Naive thymus-derived CD4-positive, alpha-beta T cell (primary cell): Measurements from ENCODE around the gene GNG12. TPM values are rescaled to one million over a fixed set of nuclear protein-coding genes. Genes with fewer than 3 reads are reported as not detected.

Experiments
- ATAC-seq: fragments of 150-1000 bp; cut with Tn5 transposase; 2 replicates; pipeline ENCODE4 v1.10.0; 2021; ENCODE audit warnings: mild to moderate bottlenecking, moderate library complexity
- CTCF ChIA-PET: fragments of 350-600 bp; sonication (Branson Sonifier 250); formaldehyde crosslinking; loops from one replicate; lab custom pipeline; 2021; ENCODE audit warnings: antibody characterized with exemption; lab: Charles Lee
- POLR2A ChIA-PET: fragments of 350-600 bp; sonication (Branson Sonifier 250); formaldehyde crosslinking; loops from one replicate; lab custom pipeline; 2021; ENCODE audit warnings: antibody characterized with exemption, inconsistent platforms; lab: Charles Lee
- DNase-seq, 9 donors: peaks; one replicate each; pipeline versions ENCODE4 v3.0.0 to v3.0.0-alpha.2; 2020 to 2022; ENCODE audit warnings: mixed read lengths in 1 of 9
- H3K27ac ChIP-seq: one replicate; pipeline ENCODE4 v1.7.0; 2013; ENCODE audit warnings: mild to moderate bottlenecking, low read depth, low read length, moderate library complexity
- H3K27me3 ChIP-seq, 2 donors: one replicate each; pipeline ENCODE4 v1.7.0; 2013; ENCODE audit warnings: low read length in 2 of 2, mild to moderate bottlenecking in 2 of 2, moderate library complexity in 2 of 2; ENCODE audit not compliant: control insufficient read depth in 2 of 2, insufficient read depth in 2 of 2
- H3K36me3 ChIP-seq, 3 experiments: 1 replicate in 2 of 3; 2 replicates in 1 of 3; pipeline ENCODE4 v1.7.0; 2013; ENCODE audit warnings: low read length in 3 of 3, mild to moderate bottlenecking in 3 of 3, moderate library complexity in 1 of 3; ENCODE audit not compliant: insufficient read depth in 3 of 3, control insufficient read depth in 2 of 3
- H3K4me1 ChIP-seq, 2 donors: one replicate each; pipeline ENCODE4 v1.7.0; 2013; ENCODE audit warnings: low read length in 2 of 2, mild to moderate bottlenecking in 2 of 2, moderate library complexity in 1 of 2; ENCODE audit not compliant: control insufficient read depth in 2 of 2, insufficient read depth in 2 of 2
- H3K4me3 ChIP-seq: 2 replicates; pipeline ENCODE4 v1.7.0; 2013; ENCODE audit warnings: mild to moderate bottlenecking, low read length
- H3K9me3 ChIP-seq, 3 experiments: 1 replicate in 2 of 3; 2 replicates in 1 of 3; pipeline ENCODE4 v1.7.0; 2013; ENCODE audit warnings: low read length in 3 of 3; ENCODE audit not compliant: control insufficient read depth in 2 of 3
- H3K27ac Mint-ChIP-seq, 9 donors: one replicate each; pipeline ENCODE4 v1.8.0; 2020 to 2022; ENCODE audit warnings: mixed read lengths in 9 of 9, mild to moderate bottlenecking in 8 of 9, moderate library complexity in 5 of 9, inconsistent platforms in 2 of 9
- H3K27me3 Mint-ChIP-seq, 5 donors: one replicate each; pipeline ENCODE4 v1.8.0; 2021 to 2022; ENCODE audit warnings: mixed read lengths in 5 of 5, mild to moderate bottlenecking in 1 of 5
- H3K36me3 Mint-ChIP-seq, 5 donors: one replicate each; pipeline ENCODE4 v1.8.0; 2020 to 2022; ENCODE audit warnings: mixed read lengths in 5 of 5, mild to moderate bottlenecking in 3 of 5, inconsistent platforms in 1 of 5
- H3K4me1 Mint-ChIP-seq, 7 donors: one replicate each; pipeline ENCODE4 v1.8.0; 2020 to 2022; ENCODE audit warnings: mixed read lengths in 7 of 7, mild to moderate bottlenecking in 3 of 7, inconsistent platforms in 1 of 7
- H3K4me3 Mint-ChIP-seq, 10 donors: one replicate each; pipeline ENCODE4 v1.8.0; 2020 to 2022; ENCODE audit warnings: mild to moderate bottlenecking in 10 of 10, mixed read lengths in 10 of 10, moderate library complexity in 6 of 10, inconsistent platforms in 2 of 10
- H3K9me3 Mint-ChIP-seq, 11 donors: one replicate each; pipeline ENCODE4 v1.8.0; 2020 to 2022; ENCODE audit warnings: mixed read lengths in 11 of 11, mild to moderate bottlenecking in 4 of 11, inconsistent platforms in 1 of 11, moderate library complexity in 1 of 11
- intact Hi-C, 2 donors: fragments of 100-400 bp; cut with micrococcal nuclease; formaldehyde crosslinking; loops; one replicate each; pipeline ENCODE4 v1.15.1; 2023
- polyA plus RNA-seq, 2 donors: library from polyadenylated mRNA; unstranded; fragments of 300-500 nt; fragmentation: Illumina TruSeq; gene quantifications; one replicate each; pipeline ENCODE4 v1.2.3, GENCODE V29; 2021
- total RNA-seq, 6 experiments: library from RNA in 5 of 6; stranded (reverse) in 5 of 6; gene quantifications; 1 replicate in 5 of 6; 2 replicates in 1 of 6; pipeline ENCODE4 v1.2.3 and lab custom pipeline; 2021 to 2026

Gene GNG12
- total and polyA plus RNA-seq, 7 experiments from 2014 or later = not detected

- DNase-seq = no peak
- Mint-ChIP-seq H3K27ac (no peak overlapping the region), H3K27me3 (peaks cover 0 to 4% (median 0%) of the 10 kb centered on the region in 5 donors), H3K36me3 (no peaks in the 10 kb centered on the region), H3K9me3 (no peaks in the 10 kb centered on the region), H3K4me1 (peaks cover 0 to 5% (median 0%) of the 10 kb centered on the region in 7 donors), H3K4me3 (no peak overlapping the region)
- no peaks in the 10 kb centered on the region for H3K9me3 ChIP-seq
- intact Hi-C loops = no loop called here
- no peak for ATAC-seq
- H3K4me1 ChIP-seq = no peaks in the 10 kb centered on the region
- no peaks in the 10 kb centered on the region for H3K36me3 ChIP-seq
- H3K27me3 ChIP-seq = no peaks in the 10 kb centered on the region
- CTCF ChIA-PET = no interaction called here
- no peak overlapping the region for H3K4me3 ChIP-seq
- H3K27ac ChIP-seq = no peak overlapping the region
- POLR2A ChIA-PET = interaction anchor here (0.6 kb wide), 1 partner anchor 558 kb away, joined by 3 read pairs; no protein-coding TSS in a partner anchor
Observed at GRCh38 chr1:67723126-67723525, 110.1 kb downstream of the GNG12 start.

- Mint-ChIP-seq H3K36me3 (no peaks in the 10 kb centered on the region), H3K27me3 (peaks cover 0 to 4% (median 0%) of the 10 kb centered on the region in 5 donors)
- intact Hi-C loops = no loop called here
Observed at GRCh38 chr1:67722292-67722944, 110.8 kb downstream of the GNG12 start.

GRCh38 chr1:67721650-67722291 is 111.5 kb downstream of the GNG12 start:
- Mint-ChIP-seq H3K9me3 (no peaks in the 10 kb centered on the region), H3K27me3 (peaks cover 0 to 4% (median 0%) of the 10 kb centered on the region in 5 donors), H3K36me3 (no peaks in the 10 kb centered on the region), H3K4me1 (peaks cover 0 to 5% (median 0%) of the 10 kb centered on the region in 7 donors), H3K4me3 (no peak overlapping the region), H3K27ac (no peak overlapping the region)
- ChIA-PET CTCF (no interaction called here), POLR2A (no interaction called here)
- no peaks in the 10 kb centered on the region for H3K36me3 ChIP-seq
- H3K9me3 ChIP-seq = no peaks in the 10 kb centered on the region
- intact Hi-C loops = no loop called here
- ATAC-seq (no peak), DNase-seq (no peak)
- no peak overlapping the region for H3K4me3 ChIP-seq
- H3K27ac ChIP-seq = no peak overlapping the region
- no peaks in the 10 kb centered on the region for H3K27me3 ChIP-seq
- no peaks in the 10 kb centered on the region for H3K4me1 ChIP-seq

More at GRCh38 chr1:67722292-67722944, 110.8 kb downstream of the GNG12 start:
- no peak for ATAC-seq
- no peaks in the 10 kb centered on the region for H3K27me3 ChIP-seq
- H3K9me3 ChIP-seq = no peaks in the 10 kb centered on the region
- H3K36me3 ChIP-seq = no peaks in the 10 kb centered on the region
- Mint-ChIP-seq H3K9me3 (no peaks in the 10 kb centered on the region), H3K4me1 (peaks cover 0 to 5% (median 0%) of the 10 kb centered on the region in 7 donors), H3K27ac (no peak overlapping the region), H3K4me3 (no peak overlapping the region)
- no peak overlapping the region for H3K27ac ChIP-seq
- H3K4me1 ChIP-seq = no peaks in the 10 kb centered on the region
- POLR2A ChIA-PET = interaction anchor here (0.6 kb wide), 1 partner anchor 558 kb away, joined by 3 read pairs; no protein-coding TSS in a partner anchor
- no peak for DNase-seq
- no peak overlapping the region for H3K4me3 ChIP-seq
- CTCF ChIA-PET = no interaction called here

- H3K4me3 ChIP-seq = no peak overlapping the region
- Mint-ChIP-seq H3K4me3 (no peak overlapping the region), H3K27ac (no peak overlapping the region), H3K27me3 (peaks cover 0 to 4% (median 0%) of the 10 kb centered on the region in 5 donors), H3K9me3 (no peaks in the 10 kb centered on the region), H3K36me3 (no peaks in the 10 kb centered on the region), H3K4me1 (peaks cover 0 to 2% (median 0%) of the 10 kb centered on the region in 7 donors)
- no peaks in the 10 kb centered on the region for H3K27me3 ChIP-seq
- no peaks in the 10 kb centered on the region for H3K4me1 ChIP-seq
- H3K27ac ChIP-seq = no peak overlapping the region
- DNase-seq (no peak), ATAC-seq (no peak)
- CTCF ChIA-PET = no interaction called here
- no peaks in the 10 kb centered on the region for H3K36me3 ChIP-seq
- POLR2A ChIA-PET = interaction anchor here (0.7 kb wide), 1 partner anchor 552 kb away, joined by 4 read pairs; no protein-coding TSS in a partner anchor
- no peaks in the 10 kb centered on the region for H3K9me3 ChIP-seq
- intact Hi-C loops = no loop called here
Observed at GRCh38 chr1:67721112-67721511, 112.2 kb downstream of the GNG12 start.

GRCh38 chr1:67719329-67720196 is 113.7 kb downstream of the GNG12 start:
- H3K36me3 ChIP-seq = no peaks in the 10 kb centered on the region
- intact Hi-C loops = no loop called here
- ChIA-PET POLR2A (interaction anchor here (1.1 kb wide), 1 partner anchor 143 kb away, joined by 3 read pairs; no protein-coding TSS in a partner anchor), CTCF (interaction anchor here (0.7 kb wide), 1 partner anchor 1064 kb away, joined by 3 read pairs; no protein-coding TSS in a partner anchor)
- no peaks in the 10 kb centered on the region for H3K4me1 ChIP-seq
- no peak overlapping the region for H3K4me3 ChIP-seq
- no peak overlapping the region for H3K4me3 Mint-ChIP-seq
- H3K27me3 ChIP-seq = no peaks in the 10 kb centered on the region
- ATAC-seq (no peak), DNase-seq (no peak)
- peaks cover 0 to 4% (median 0%) of the 10 kb centered on the region in 5 donors for H3K27me3 Mint-ChIP-seq
- no peaks in the 10 kb centered on the region for H3K9me3 Mint-ChIP-seq
- H3K27ac Mint-ChIP-seq = no peak overlapping the region
- no peaks in the 10 kb centered on the region for H3K4me1 Mint-ChIP-seq
- no peaks in the 10 kb centered on the region for H3K9me3 ChIP-seq
- no peak overlapping the region for H3K27ac ChIP-seq
- no peaks in the 10 kb centered on the region for H3K36me3 Mint-ChIP-seq

GRCh38 chr1:67717876-67718275 is 115.4 kb downstream of the GNG12 start:
- no peak for DNase-seq
- Mint-ChIP-seq H3K4me3 (no peak overlapping the region), H3K27ac (no peak overlapping the region), H3K27me3 (peaks cover 0 to 4% (median 0%) of the 10 kb centered on the region in 5 donors), H3K9me3 (no peaks in the 10 kb centered on the region), H3K36me3 (no peaks in the 10 kb centered on the region), H3K4me1 (no peaks in the 10 kb centered on the region)
- ChIA-PET POLR2A (no interaction called here), CTCF (no interaction called here)
- no peaks in the 10 kb centered on the region for H3K36me3 ChIP-seq
- H3K4me1 ChIP-seq = no peaks in the 10 kb centered on the region
- H3K27ac ChIP-seq = no peak overlapping the region
- no peaks in the 10 kb centered on the region for H3K27me3 ChIP-seq
- intact Hi-C loops = no loop called here
- H3K4me3 ChIP-seq = no peak overlapping the region
- H3K9me3 ChIP-seq = no peaks in the 10 kb centered on the region
- no peak for ATAC-seq
